GM18517 (cell line): ENCODE data around the gene AGAP1.

ENCODE experiments used
- ATAC-seq: cut with Tn5 transposase; IDR thresholded peaks from one replicate; pipeline ENCODE4 v1.9.1; 2021; ENCODE audit warnings: mild to moderate bottlenecking, moderate library complexity; ENCODE audit not compliant: unreplicated experiment

Gene AGAP1

GRCh38 chr2:235507928-235508327, 14.1 kb downstream of the AGAP1 start:
- no peak for ATAC-seq

DNA sequence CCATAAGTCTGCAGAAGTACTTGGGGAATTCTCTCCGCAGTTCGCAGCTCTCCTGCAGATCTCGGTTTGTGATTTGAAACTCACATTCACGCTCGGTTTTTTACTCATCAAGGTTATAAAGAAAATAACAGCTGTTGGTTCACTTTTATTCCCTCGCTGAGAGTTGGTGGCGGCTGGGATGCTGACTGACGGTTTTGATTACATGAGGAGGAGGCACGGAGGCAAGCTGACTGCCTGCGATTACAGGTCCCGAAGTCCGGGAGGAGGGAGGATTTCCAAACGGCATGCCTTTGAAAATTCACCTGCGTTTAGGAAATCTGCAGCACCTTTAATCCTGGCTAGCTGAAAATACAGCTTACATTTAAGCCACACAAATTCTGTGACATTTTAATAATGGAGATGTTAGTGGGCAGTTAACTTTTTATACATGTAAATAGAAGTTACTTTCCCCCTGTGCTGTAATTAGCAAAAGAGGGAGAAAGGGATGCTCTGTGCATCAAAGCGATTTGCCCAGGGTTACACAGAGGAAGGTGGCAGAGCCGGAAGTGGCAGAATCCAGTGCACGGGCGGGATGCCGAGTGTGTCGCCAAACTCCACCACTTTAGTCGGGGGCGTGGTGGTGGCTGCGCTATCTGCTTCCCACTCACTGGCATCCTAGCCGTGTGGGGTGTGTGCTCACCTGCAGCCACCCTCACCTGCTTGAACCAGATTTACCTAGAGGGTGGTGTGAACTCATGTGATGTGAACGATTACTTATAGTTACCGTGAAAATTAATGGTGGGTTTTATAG, 14.7 kb downstream of the AGAP1 start:
- ATAC-seq = no peak

DNA sequence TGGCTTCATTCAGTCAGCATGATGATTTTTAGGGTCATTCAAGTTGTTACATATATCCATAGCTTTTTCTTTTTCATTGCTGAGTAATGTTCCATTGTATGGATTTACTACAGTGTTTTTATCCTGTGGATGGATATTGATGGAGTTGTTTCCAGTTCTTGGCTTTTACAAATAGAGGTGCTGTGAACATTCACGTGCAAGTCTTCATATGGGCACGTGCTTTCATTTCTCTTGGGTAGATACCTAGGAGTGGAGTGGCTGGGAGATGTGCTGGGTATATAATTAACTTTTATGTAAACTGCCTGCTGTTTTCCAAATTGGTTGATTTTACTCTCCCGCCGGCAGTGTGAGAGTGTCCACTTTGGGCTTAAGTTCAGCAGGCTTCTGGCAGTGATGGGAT, 16.5 kb downstream of the AGAP1 start:
- no peak for ATAC-seq

- ATAC-seq = no peak
Measured at GRCh38 chr2:235511187-235511661, 17.4 kb downstream of the AGAP1 start.

GRCh38 chr2:235511751-235512698, 18.2 kb downstream of the AGAP1 start:
- no peak for ATAC-seq

- no peak for ATAC-seq
Measured at GRCh38 chr2:235512699-235513053, 18.8 kb downstream of the AGAP1 start.

- no peak for ATAC-seq
Measured at GRCh38 chr2:235513984-235514626, 20.3 kb downstream of the AGAP1 start.

GRCh38 chr2:235514627-235515363, 21.0 kb downstream of the AGAP1 start:
- ATAC-seq = no peak

DNA sequence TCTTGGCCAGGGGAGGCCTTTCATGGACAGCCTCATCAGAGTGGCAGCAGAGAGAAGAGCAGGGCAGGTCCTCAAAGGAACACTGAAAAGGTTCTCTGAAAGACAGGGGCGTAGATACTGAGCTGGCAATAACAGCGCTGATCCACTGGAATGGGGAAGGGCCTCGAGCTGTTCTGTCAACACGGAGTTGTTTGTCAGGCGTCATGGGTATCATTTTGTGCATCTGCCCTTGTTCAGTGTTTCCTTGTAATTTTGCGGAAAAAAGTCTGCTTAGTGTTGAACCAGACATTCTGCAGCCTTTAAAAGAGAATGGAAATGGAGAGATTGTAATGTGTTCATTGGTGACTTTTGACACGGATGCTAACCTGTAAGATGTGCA, 21.5 kb downstream of the AGAP1 start:
- no peak for ATAC-seq

DNA sequence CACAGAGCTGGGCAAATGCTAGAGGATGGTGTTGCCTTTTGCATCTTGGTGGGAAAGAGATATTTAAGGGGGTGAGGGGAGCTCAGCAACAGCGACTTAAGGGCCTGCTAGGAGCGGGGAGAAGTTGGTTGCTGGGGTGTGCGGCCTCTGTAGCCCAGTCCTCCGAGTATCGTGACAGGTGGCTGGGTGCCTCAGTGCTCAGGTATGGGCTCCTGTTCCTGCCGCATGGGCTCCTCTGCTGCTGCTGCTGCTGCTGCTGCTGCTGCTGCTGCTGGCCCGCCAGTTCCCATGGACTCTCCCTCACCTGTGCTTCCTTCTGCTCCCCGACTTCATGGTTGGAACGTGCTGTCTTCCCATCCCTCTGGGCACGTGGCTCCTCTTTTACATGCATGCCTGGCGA, 22.0 kb downstream of the AGAP1 start:
- no peak for ATAC-seq

- no peak for ATAC-seq
Measured at GRCh38 chr2:235516257-235516656, 22.4 kb downstream of the AGAP1 start.

DNA sequence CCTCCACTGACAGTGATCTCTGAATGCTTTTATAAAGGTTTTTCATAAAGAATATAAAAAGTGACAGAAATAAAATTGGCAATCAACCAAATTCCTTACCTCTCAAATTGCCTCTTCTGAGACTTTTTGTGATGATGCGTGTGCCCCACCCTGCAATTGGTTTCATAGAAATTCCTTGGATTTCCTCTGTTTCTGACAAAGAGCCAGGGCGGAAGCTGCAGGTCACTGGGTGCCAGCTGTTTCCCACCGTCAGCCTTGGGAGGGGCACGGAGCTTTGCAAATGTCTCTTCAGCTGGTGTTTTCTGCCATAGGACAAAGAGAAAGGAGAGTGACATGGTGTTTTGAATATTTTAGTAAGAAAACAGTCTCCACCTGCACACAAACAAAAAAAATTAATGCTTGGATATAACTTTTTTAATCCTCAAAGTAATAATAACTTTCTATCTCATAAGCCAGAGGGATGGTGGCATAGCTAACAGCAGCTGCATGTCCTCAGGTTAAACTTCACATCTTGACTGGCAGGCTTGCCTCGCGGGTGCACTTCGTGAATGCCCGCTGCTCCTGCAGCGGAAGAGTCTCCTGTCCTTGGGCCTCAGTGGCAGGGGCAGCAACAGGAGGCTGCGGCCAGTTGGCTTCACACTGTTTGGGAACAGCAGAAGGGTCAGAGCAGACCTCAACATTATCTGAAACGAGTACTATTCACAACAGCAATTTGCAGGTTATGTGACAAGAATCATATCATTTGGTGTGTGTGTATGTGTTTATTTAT, 24.7 kb downstream of the AGAP1 start:
- ATAC-seq = no peak

DNA sequence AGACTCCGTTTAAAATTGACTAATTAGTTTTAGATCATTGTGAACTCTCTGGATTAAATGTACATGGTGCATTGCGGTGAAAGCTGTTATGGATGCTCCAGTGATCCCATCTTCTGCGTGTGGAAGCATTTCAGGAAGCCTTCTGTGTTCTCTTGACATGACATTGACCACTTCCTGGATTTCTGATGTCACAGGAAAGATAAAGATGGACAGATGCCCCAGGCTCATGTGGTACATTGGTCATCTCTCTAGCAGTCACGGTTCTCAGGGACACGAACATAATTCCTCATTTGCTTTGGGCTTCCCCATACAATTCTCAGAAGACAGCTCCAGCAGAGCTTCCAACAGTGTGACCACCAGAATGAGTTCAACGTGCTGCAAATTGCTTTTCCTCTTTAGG, 26.9 kb downstream of the AGAP1 start:
- ATAC-seq = no peak

DNA sequence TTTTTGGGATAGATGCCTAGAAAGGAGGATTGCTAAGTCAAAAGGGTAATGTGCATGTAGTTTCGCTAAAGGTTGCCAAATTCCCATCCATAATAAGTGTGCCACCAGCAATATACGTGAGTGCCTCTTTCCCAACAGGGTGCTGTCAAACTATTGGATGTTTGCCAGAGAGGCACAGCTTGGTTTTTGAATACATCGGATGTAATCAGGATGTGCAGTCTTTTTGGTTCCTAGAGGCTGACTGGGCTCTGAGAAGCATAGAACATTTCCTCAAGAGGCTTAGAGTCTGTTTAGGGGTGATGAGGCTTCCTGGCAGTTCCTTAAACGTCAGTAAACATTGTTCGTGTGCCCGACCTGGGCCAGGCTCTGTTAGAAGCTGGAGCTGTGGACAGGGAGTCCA, 28.0 kb downstream of the AGAP1 start:
- no peak for ATAC-seq

GRCh38 chr2:235523021-235523420, 29.2 kb downstream of the AGAP1 start:
- ATAC-seq = no peak

DNA sequence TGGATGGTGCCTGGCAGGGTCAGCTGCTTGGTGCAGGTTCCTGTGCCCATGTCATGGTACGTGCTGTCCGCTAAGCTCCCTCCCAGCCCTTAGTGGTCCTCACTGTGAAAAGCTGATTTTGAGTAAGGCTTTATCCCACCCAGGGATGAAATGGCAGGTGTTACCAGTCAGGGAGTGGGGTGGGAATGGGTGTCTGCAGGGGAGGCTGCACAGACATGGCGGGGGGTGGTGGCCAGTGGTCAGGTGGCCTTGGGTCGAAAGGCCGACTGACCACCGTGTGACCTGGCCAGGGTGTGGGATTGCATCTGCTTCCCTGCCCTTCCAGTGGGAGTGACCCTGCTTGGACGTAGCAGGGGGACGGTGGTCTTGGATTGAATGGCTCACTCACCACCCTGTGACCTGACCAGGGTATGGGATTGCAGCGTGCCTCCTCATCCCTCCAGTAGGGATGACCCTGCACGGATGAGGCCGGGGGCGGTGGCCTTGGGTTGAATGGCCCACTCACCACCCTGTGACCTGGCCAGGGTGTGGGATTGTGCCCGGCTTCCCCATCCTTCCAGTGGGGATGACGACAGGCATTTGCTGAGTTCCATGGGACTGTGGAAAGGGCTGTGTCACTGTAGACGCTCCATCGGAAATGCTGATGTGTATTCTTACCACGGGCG, 29.8 kb downstream of the AGAP1 start:
- no peak for ATAC-seq

DNA sequence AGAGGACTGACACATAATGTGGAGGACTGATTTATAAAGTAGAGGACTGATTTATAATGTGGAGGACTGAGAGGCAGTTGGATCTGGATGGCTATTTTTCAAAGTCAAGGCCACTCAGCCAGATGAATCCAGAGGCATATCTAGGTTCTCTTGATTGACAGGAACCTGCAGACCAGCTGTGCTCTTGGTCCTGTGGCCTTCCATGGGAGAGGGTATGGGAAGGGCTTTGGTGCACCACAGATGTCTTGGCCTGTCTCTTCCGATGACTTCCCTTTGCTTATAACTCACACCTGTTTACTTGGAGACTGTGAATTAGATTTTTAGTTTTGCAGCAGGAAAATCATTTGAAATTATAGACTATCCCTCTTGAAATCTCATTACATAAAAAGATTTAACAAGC, 32.3 kb downstream of the AGAP1 start:
- no peak for ATAC-seq

DNA sequence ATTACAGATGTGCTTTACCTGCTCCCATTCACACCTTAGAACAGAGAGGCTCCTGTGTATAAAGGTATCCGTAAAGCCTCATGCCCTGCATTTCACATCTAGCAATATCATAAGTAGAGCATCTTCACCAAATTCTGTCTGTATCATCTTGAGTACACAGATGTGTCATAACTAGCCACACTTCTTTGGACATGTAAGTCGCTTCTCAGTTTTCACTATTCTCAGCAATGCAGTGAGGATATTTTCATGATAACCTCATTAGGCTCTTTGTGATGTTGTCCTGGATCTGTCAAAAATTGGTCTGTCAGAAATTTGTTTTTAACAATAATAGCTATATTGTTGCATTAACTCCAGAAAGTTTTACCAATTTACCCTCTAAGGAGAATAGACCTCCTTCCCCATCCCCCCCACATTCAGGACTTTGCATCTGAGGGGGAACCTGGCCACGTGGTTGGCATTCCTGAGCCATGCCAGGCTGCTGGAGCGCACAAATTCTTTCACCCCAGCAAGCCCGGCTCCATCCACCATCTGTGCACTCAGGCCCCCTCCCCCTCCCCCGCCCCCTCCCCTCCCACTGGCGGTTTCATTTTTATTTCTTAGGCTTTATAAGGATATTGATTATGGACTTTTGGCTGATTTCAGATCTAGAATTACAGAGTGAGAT, 34.1 kb downstream of the AGAP1 start:
- ATAC-seq = no peak

DNA sequence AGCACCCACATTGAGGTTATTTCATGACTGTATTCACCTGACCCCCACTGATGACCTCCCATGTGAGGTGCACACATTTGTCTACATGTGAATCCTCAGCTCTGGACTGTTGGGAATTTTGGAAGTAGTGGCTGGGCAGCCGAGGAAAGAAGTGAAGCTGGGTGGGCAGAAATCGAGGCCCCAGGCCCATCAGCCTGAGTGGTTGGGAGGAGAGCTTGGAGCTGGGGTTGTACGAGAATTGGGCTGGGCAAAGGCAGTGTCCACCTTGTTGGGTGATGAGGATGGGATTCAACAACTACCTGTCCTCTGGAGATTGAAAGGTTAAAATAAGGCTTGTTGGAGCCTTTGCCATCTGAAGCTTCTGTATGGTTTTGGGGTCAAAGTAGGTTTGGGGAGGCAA, 35.8 kb downstream of the AGAP1 start:
- ATAC-seq = no peak
